Stimulated activated CD4-positive, alpha-beta T cell treated with anti-CD3 and anti-CD28 coated beads, TNF-alpha, amount 100 ng/mL, for 24 hours (primary cell): ENCODE results near the gene TMA7B.

Experiments used
- DNase-seq, 3 experiments: peaks; one replicate each; pipeline ENCODE4 v3.0.0-alpha.2; 2020; ENCODE audit warnings: low read depth in 3 of 3

The TMA7B gene

DNA sequence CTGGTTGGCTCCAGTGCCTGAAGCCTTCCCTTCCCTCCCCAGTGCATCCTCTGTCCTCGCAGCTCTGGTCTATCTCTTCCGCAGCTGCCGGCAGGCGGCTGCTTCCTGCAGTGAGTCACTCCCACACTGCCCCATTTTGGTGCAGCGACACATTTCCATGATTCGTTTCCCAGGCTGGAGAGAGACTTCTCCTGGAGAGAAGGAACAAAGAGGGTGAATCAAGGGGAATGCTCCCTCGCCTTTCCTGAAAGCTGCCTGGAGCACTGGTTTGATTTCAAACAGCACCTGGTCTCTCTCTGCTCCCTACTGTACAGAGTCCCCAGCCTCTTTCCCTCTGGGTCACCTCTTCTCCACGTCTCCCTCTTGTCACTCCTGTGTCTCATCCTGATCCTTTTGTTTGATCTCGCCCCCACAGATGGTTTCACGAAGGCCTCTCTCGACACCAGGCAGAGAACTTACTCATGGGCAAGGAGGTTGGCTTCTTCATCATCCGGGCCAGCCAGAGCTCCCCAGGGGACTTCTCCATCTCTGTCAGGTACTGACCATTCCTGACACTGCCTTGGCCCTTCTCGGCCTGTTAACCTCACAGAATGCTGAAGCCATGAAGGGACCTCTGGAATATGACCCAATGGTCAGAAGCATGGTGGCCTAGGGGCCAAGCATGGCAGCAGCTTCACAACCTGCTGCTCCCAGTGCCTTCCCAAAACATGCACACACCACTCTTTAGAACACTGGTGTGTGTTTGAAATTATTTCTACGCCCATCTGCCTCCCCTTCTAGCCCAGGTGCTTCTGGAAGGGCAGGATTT is at the start of gene TMA7B:
TMA7B (plus strand) TSS at position 758 of the 808 bp plus-strand sequence. CDS start 3,978 bp downstream, outside the sequence.
- peak in 1 of 3 experiments; percentile 31 for DNase-seq

- DNase-seq, result no peak
Measured at GRCh38 chr22:39910876-39911613, 49.2 kb upstream of the TMA7B start.

DNA sequence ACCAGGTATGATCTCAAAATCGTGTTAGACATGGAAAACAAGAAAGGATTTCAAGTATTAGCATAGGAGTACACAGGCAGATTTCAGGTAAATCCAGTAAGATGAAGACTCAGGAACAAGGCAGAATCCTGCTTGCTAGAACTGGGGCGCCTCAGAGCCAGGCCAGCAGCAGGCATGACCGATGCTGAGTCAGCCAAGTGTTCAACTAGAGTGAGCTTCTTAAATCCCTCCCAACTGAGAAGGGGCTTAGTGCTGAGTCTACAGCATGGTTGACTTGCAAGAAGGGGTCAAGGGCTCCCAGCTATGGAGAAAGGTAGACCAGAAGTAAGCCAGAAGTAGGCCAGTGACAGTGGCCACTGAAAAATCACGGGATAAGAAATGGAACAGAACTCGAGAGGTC is 46.9 kb upstream of the TMA7B start:
- no peak for DNase-seq

GRCh38 chr22:39913886-39914285 is 46.3 kb upstream of the TMA7B start:
- no peak for DNase-seq

- no peak for DNase-seq
Measured at GRCh38 chr22:39914584-39914983, 45.6 kb upstream of the TMA7B start.

DNA sequence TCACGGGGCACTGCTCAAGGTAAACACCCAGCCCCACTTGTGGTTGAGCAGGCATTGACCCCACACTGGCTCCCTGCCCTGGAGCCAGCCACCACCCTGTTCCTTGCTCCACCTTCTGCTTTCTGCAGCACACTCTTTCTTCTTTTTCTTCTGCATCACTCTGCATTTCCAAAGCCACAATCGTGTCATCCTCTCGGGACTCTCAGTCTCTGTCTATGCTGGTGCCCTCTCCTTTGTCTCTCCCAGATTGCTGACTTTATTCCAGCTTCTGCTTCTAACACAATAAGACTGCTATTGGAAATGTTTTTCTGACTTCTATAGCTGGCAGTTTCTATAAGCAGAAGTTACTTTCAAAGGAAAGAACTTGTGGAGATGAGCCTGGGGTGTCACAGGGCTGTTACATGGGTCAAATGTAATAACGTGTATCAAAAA is 44.9 kb upstream of the TMA7B start:
- DNase-seq, result no peak

DNA sequence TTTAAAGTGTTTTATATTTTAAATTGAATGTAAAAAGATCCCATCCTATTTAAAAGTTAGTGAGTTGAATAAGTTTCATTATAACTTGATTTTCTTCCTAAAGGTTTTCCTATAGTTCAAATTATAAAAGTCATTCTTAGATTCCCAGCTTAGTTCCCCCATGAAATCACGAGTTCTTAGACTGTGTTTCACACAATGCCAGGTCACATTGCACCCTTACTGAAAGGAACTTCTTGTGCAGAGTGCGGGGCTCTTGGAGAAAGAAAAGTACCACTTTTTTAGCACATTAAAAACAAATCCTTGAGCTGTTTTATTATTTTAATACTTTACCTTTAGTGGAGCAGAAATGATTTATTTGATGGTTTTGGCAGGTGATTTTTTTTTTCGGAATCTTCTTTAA is 43.7 kb upstream of the TMA7B start:
- DNase-seq, result no peak

GRCh38 chr22:39917197-39917643 is 43.0 kb upstream of the TMA7B start:
- no peak for DNase-seq

- DNase-seq, result no peak
Measured at GRCh38 chr22:39917776-39918495, 42.3 kb upstream of the TMA7B start.

DNA sequence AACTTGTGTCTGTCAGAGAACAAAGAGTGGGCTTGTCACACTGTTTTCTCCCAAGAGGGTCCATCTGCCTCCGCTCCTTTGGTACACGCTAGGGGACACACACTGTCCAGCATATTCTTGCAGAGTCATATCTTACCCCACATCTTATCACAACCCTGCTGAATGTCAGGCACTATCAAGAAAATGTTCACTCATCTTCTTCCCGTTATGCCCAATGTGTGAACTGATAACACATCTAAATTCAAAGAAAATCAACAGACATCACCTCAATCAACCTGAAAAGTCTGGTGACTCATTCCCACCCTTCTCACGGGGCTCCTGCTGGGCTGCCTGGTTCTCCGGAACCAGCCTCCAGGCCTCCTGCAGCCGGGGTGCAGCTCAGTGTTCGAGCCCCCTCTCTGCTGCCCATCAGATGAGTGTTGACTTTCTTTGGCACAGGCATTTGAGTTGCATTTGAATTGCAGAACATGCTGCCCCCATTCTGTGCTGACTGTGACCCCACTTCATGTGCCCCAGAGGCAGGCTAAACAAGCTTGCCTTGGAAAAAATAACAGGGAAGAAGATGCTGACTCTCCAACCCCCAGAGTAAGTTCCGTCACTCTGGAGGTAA is 40.0 kb upstream of the TMA7B start:
- DNase-seq, result peak in 1 of 3 experiments; percentile 72

- no peak for DNase-seq
Measured at GRCh38 chr22:39923696-39924095, 36.5 kb upstream of the TMA7B start.

GRCh38 chr22:39924286-39924685 is 35.9 kb upstream of the TMA7B start:
- no peak for DNase-seq

DNA sequence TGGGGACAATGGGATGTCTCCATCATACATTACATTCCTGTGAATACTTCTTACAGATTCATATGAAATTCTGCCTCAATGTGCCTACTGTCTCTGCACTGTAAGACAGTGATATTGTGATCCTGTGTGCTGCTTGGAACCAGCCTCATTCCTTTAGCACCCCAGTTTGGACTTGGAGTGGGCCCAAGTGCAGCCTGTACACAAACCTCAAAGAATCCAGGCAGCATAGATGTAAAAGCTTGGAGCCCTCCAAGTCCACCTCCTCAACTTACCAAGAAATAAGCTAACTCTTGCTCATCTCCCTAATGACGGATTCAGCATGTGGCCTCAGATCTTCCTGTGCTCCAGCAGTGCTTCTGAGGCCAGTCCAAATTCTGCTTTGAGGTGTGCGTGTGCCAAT is 34.9 kb upstream of the TMA7B start:
- no peak for DNase-seq

- DNase-seq, result no peak
Measured at GRCh38 chr22:39925909-39926679, 34.1 kb upstream of the TMA7B start.

DNA sequence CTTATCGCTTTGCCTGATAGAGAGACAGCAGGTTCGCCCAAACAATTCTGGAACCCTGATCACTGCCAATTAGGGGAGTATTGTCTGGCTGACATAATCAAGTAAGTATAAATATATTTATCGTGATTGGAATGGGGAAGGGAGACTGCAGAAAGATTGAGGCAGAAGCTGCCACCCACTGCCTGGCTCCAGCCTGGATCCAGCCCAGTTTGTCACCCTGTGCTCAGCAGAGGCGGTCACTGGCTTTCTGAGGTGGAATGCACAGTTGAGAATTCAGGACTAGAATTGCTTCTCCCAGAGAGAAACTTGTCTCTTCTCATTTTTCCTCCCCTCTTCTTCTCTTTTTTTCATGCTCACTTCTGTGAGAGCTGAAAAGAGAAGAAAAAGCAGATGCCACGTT is 33.4 kb upstream of the TMA7B start:
- DNase-seq, result no peak

DNA sequence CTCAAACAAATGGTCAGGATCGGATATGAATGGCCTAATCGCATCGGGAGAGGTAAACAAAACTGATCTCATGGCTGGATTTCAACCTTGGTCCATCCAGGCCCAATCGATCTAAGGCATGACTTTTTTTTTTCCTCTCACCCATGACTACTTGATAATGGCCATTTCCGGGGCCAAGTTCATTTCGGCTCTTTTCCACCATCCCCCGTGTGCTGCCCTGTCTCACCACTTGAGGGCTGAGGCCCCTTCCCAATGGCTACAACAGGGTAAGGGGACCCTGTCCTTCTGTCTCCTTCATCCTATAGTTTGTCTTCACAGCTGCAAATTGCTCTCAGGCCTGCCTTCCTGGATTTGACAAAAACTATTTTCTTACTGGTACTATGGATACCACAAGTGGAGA is 32.7 kb upstream of the TMA7B start:
- DNase-seq, result no peak

DNA sequence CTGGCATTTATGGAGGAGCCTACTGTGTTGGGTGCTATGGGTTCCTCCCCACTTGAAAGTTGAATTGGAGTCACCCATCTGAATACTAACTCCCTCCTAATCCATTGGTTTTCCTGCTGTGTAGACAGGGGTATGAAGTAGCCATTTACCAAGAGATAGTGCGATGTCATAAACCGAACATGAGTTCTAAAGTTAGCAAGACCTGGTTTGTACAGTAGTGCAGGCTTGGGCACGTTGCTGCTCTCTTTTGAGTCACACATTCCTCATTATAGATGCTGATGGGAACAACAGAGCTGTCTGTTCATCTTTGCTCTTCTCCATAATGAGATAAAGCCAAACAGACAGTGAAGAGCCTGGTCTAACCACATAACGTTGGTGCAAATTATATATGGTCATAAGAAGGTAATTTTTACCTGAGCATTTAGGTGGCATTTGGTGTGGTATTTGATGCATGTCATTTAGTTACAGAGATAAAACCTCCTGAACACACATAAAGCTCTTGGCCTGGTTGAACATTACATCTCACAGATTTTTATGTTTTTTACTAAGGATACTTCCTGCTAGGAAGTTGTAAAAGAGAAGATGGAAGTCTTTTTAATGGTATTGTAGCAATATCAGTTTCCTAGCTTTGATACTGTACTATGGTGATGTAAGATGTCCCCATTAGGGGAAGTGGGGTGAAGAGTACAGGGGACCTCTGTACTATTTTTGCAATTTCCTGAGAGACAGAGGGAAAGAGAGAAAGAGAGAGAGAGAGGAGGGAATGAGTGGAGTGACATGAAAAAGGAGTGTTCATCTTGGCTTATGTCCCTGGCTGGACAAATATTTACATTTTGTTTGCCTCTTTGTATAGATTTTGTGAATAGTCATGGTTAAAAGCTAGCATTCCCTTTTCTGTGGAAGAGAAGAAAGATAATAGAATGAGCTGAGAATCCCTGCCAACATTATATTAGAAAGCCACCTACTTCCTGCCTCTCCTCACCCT is 31.4 kb upstream of the TMA7B start:
- DNase-seq, result no peak

GRCh38 chr22:39931251-39931650 is 28.9 kb upstream of the TMA7B start:
- no peak for DNase-seq

- no peak for DNase-seq
Measured at GRCh38 chr22:39932166-39932565, 28.0 kb upstream of the TMA7B start.
